ENCODE data around the gene CRNKL1.

CRNKL1 gene

DNA sequence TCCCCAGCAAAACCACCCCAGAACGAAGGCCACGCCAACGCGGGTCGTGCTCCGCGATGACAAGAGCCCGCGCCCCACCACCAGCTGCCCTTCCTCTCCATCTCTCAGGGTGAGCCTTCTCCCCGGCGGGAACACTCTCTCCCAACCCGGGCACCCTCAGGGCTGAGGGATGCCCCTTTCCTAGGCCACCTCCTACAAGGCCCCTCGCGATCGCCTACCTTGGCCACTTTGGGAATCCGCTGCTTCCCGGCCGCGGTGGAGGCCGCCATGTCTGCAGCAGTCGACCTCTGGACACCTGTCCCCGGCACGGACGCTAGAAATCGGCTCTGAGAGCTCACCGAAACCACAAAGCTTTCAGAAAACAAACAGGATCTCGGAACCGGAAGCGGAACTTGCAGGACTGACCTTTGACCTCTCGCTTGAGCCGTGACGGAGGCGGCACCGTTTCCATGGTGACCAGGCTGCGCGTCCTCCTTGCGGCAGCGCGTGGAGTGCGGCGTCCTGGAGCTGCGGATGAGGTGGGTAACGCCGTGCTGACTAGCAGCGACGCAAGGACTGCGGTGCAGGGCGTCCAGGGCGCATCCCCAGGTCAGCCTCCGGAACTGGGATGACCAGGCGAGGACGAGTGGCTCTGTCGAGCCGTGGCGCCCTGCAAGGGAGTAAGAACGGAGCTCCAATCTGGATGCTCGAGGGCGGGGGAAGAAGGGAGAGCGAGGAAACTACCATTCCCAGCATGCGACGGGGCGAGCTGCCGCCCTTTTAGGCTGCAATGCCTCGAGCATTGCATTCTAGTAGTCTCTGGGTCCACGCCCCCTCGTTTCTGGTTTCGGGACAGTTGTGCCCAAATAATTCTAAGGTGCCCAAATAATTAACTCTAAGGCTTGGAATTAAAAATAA is at the start of gene CRNKL1, which contains the start of gene CFAP61:
Gene CRNKL1, minus strand, starts transcription at position 393 of the 897 bp plus-strand sequence. Its CDS starts 124 bp downstream, at position 269.
Gene CFAP61, plus strand, starts transcription at position 459 of the 897 bp plus-strand sequence. CDS start 4,122 bp downstream, outside the sequence.
- peak within 1 kb of the TSS; percentile 96 for H3K4me3 ChIP-seq (ENCODE audit: low read depth, low read length)
- TF ChIP-seq, protein P1, sequence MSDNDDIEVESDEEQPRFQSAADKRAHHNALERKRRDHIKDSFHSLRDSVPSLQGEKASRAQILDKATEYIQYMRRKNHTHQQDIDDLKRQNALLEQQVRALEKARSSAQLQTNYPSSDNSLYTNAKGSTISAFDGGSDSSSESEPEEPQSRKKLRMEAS (IDR thresholded peaks at IDR 0.05; ENCODE audit: low read depth, low read length): peak; percentile 93
- TF ChIP-seq MYC (IDR thresholded peaks at IDR 0.05; ENCODE audit: low read depth, low read length) (peak; percentile 68; the same call in 1 of the 2 replicates), CTCF (IDR thresholded peaks at IDR 0.05; ENCODE audit: low read depth, low read length) (no peak), POLR2A (IDR thresholded peaks at IDR 0.05; ENCODE audit: extremely low read depth, insufficient read length) (peak; percentile 44)
- DNase-seq (ENCODE audit: low read depth): peak; percentile 98

DNA sequence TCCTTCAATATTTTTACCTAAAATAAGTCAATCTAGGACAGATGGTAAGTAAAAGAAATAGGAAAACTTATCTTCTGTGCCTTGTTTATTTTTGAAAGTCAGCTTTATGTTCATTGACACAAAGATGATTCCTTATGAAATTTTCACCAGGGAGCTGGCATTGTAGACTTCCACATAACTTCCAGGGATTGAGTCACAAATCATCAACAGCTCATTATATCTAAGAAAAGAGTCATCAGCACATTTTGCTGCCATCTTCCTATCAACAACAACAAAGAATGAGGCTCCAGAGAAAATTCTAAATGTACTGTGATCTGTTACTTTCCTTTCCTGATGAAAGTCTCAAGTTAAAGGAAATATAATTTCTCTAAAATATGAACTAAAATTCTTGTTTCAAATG is 48.6 kb upstream of the CRNKL1 start:
- no peak for DNase-seq (ENCODE audit: low read depth)
- H3K4me3 ChIP-seq (ENCODE audit: low read depth, low read length): no peak overlapping the region
- no peak for TF ChIP-seq POLR2A (IDR thresholded peaks at IDR 0.05; ENCODE audit: extremely low read depth, insufficient read length)
- TF ChIP-seq CTCF (IDR thresholded peaks at IDR 0.05; ENCODE audit: low read depth, low read length): no peak
- no peak for TF ChIP-seq MYC (IDR thresholded peaks at IDR 0.05; ENCODE audit: low read depth, low read length)

GRCh38 chr20:20096421-20096820 is 44.2 kb upstream of the CRNKL1 start:
- DNase-seq (ENCODE audit: low read depth): no peak
- TF ChIP-seq MYC (IDR thresholded peaks at IDR 0.05; ENCODE audit: low read depth, low read length): no peak
- TF ChIP-seq, protein P1 (IDR thresholded peaks at IDR 0.05; ENCODE audit: low read depth, low read length): no peak
- TF ChIP-seq POLR2A (IDR thresholded peaks at IDR 0.05; ENCODE audit: extremely low read depth, insufficient read length): no peak
- TF ChIP-seq CTCF (IDR thresholded peaks at IDR 0.05; ENCODE audit: low read depth, low read length): no peak
- H3K4me3 ChIP-seq (ENCODE audit: low read depth, low read length): no peak overlapping the region

GRCh38 chr20:20095114-20095872 is 43.0 kb upstream of the CRNKL1 start:
- DNase-seq (ENCODE audit: low read depth): no peak
- TF ChIP-seq POLR2A (IDR thresholded peaks at IDR 0.05; ENCODE audit: extremely low read depth, insufficient read length): no peak
- TF ChIP-seq, protein P1 (IDR thresholded peaks at IDR 0.05; ENCODE audit: low read depth, low read length): no peak
- TF ChIP-seq MYC (IDR thresholded peaks at IDR 0.05; ENCODE audit: low read depth, low read length): no peak
- no peak for TF ChIP-seq CTCF (IDR thresholded peaks at IDR 0.05; ENCODE audit: low read depth, low read length)
- no peak overlapping the region for H3K4me3 ChIP-seq (ENCODE audit: low read depth, low read length)

DNA sequence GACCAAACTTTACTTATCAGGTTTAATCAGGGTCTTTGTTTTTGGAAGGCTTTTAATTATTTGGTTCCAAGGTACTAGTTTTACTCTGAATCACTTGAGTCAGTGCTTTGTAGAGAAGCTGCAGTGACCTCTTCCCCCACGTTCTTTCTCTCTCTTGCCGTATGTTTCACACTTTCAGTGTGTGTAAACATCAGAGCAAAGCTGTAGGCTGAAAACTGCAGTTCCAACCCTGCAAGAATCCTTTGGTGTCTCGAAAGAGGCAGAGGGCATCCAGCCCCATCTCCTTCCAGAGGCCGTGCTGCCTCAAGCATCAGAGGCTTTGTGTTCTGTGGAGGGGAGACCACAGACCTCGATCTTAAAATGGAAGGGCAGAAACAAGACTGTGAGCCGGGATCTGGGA is 42.1 kb upstream of the CRNKL1 start:
- DNase-seq (ENCODE audit: low read depth): no peak
- no peak overlapping the region for H3K4me3 ChIP-seq (ENCODE audit: low read depth, low read length)
- TF ChIP-seq CTCF (IDR thresholded peaks at IDR 0.05; ENCODE audit: low read depth, low read length) (no peak), MYC (IDR thresholded peaks at IDR 0.05; ENCODE audit: low read depth, low read length) (no peak), POLR2A (IDR thresholded peaks at IDR 0.05; ENCODE audit: extremely low read depth, insufficient read length) (no peak)
- TF ChIP-seq, protein P1 (IDR thresholded peaks at IDR 0.05; ENCODE audit: low read depth, low read length): no peak

Measured in NB4 (cell line).